Ishikawa (cell line): ENCODE measurements around the gene CASP9.

Experiments
- CEBPB ChIP-seq: IDR thresholded peaks from 2 replicates; pipeline ENCODE4 v1.6.1; 2012
- CREB1 ChIP-seq: IDR thresholded peaks from 2 replicates; pipeline ENCODE4 v1.6.1; 2012; ENCODE audit warnings: low read depth
- EGR1 ChIP-seq: IDR thresholded peaks from 2 replicates; pipeline ENCODE4 v1.6.1; 2012
- EP300 ChIP-seq: IDR thresholded peaks from 2 replicates; pipeline ENCODE4 v1.6.1; 2012; ENCODE audit warnings: borderline replicate concordance
- FOXM1 ChIP-seq: IDR thresholded peaks from 2 replicates; pipeline ENCODE4 v1.6.1; 2012; ENCODE audit warnings: low read depth, borderline replicate concordance
- MAX ChIP-seq: IDR thresholded peaks from 2 replicates; pipeline ENCODE4 v1.6.1; 2012
- NFIC ChIP-seq: IDR thresholded peaks from 2 replicates; pipeline ENCODE4 v1.6.1; 2012
- RAD21 ChIP-seq: IDR thresholded peaks from 2 replicates; pipeline ENCODE4 v1.6.1; 2012; ENCODE audit warnings: low read depth
- REST ChIP-seq: IDR thresholded peaks from 2 replicates; pipeline ENCODE4 v1.6.1; 2012; ENCODE audit warnings: low read depth, mild to moderate bottlenecking
- TAF1 ChIP-seq: IDR thresholded peaks from 2 replicates; pipeline ENCODE4 v1.6.1; 2012; ENCODE audit warnings: low read depth, mild to moderate bottlenecking
- TCF12 ChIP-seq: IDR thresholded peaks from 2 replicates; pipeline ENCODE4 v1.6.1; 2012; ENCODE audit warnings: low read depth
- TEAD4 ChIP-seq: IDR thresholded peaks from 2 replicates; pipeline ENCODE4 v1.6.1; 2012
- USF1 ChIP-seq: IDR thresholded peaks from 2 replicates; pipeline ENCODE4 v1.6.1; 2012
- YY1 ChIP-seq: IDR thresholded peaks from 2 replicates; pipeline ENCODE4 v1.6.1; 2012; ENCODE audit warnings: low read depth
- ZBTB7A ChIP-seq: IDR thresholded peaks from 2 replicates; pipeline ENCODE4 v1.6.1; 2012; ENCODE audit warnings: low read depth

Gene CASP9

GRCh38 chr1:15546641-15547040 lies 22.6 kb upstream of the CASP9 start:
- TF ChIP-seq USF1 (no peak), CEBPB (no peak), EP300 (no peak), NFIC (no peak), ZBTB7A (no peak), RAD21 (no peak), YY1 (no peak), TEAD4 (no peak)

- TF ChIP-seq CREB1 (no peak), RAD21 (no peak), TAF1 (no peak), USF1 (no peak), REST (no peak), FOXM1 (no peak), YY1 (no peak), MAX (no peak), CEBPB (no peak), TEAD4 (no peak), NFIC (no peak), EP300 (no peak), ZBTB7A (no peak), EGR1 (no peak), TCF12 (no peak)
Observed at GRCh38 chr1:15543589-15544568, 19.9 kb upstream of the CASP9 start.

GRCh38 chr1:15543251-15543588 lies 19.2 kb upstream of the CASP9 start:
- TF ChIP-seq RAD21 (no peak), EP300 (no peak), TCF12 (no peak), TAF1 (no peak), TEAD4 (no peak)

- TF ChIP-seq NFIC (no peak), CEBPB (no peak), REST (no peak), RAD21 (no peak), TAF1 (no peak), EGR1 (no peak), TEAD4 (no peak), YY1 (no peak), FOXM1 (no peak), MAX (no peak), USF1 (no peak), ZBTB7A (no peak)
Observed at GRCh38 chr1:15542388-15543250, 18.6 kb upstream of the CASP9 start.

GRCh38 chr1:15541231-15541792 lies 17.3 kb upstream of the CASP9 start:
- TF ChIP-seq CREB1: no peak
- no peak for TF ChIP-seq MAX
- TF ChIP-seq FOXM1: no peak
- TF ChIP-seq ZBTB7A: no peak
- no peak for TF ChIP-seq NFIC
- TF ChIP-seq TEAD4: no peak
- TF ChIP-seq EGR1: no peak
- no peak for TF ChIP-seq CEBPB
- TF ChIP-seq EP300: no peak
- TF ChIP-seq RAD21: no peak
- TF ChIP-seq TCF12: no peak
